GM10266 (cell line): ENCODE results near the gene LY9.
A peak's percentile ranks its signal among the peaks of the same experiment; 100 is the strongest.

Experiments
- DNase-seq: peaks from one replicate; pipeline ENCODE4 v3.0.0; 2012; ENCODE audit errors: extremely low spot score
- CTCF ChIP-seq: IDR thresholded peaks from 2 replicates; pipeline ENCODE4 v1.5.1; 2012; ENCODE audit warnings: mild to moderate bottlenecking, low read depth; ENCODE audit not compliant: control insufficient read depth, insufficient read depth; ENCODE audit errors: missing control alignments

LY9 gene

GRCh38 chr1:160761046-160761445, 34.9 kb upstream of the LY9 start:
- DNase-seq: no peak
- no peak for TF ChIP-seq CTCF

- TF ChIP-seq CTCF: no peak
- DNase-seq: no peak
Measured at GRCh38 chr1:160761886-160762285, 34.1 kb upstream of the LY9 start.

GRCh38 chr1:160763993-160764392, 32.0 kb upstream of the LY9 start:
- TF ChIP-seq CTCF: no peak
- DNase-seq: no peak

- no peak for TF ChIP-seq CTCF
Measured at GRCh38 chr1:160767395-160768294, 28.3 kb upstream of the LY9 start.

GRCh38 chr1:160768295-160768657, 27.7 kb upstream of the LY9 start:
- TF ChIP-seq CTCF: peak; percentile 93
- peak; percentile 75 for DNase-seq

More at GRCh38 chr1:160767395-160768294, 28.3 kb upstream of the LY9 start:
- DNase-seq: no peak

GRCh38 chr1:160772331-160772730, 23.6 kb upstream of the LY9 start:
- TF ChIP-seq CTCF: no peak
- no peak for DNase-seq

- no peak for TF ChIP-seq CTCF
- no peak for DNase-seq
Measured at GRCh38 chr1:160773093-160773492, 22.9 kb upstream of the LY9 start.
